Progenitor cell of endocrine pancreas (in vitro differentiated cells): ENCODE measurements around the gene SIDT2. TPM values are rescaled to one million over a fixed set of nuclear protein-coding genes. Genes with fewer than 3 reads are reported as not detected.

Source experiments
- DNase-seq: peaks from one replicate; pipeline ENCODE4 v3.0.0; 2021; ENCODE audit warnings: low spot score; ENCODE audit not compliant: unreplicated experiment
- H3K27ac Mint-ChIP-seq: 2 replicates; pipeline ENCODE4 v1.8.0; 2021; ENCODE audit warnings: mild to moderate bottlenecking, moderate library complexity, mixed read lengths
- H3K27me3 Mint-ChIP-seq: 2 replicates; pipeline ENCODE4 v1.8.0; 2021; ENCODE audit warnings: mixed read lengths
- H3K36me3 Mint-ChIP-seq: 2 replicates; pipeline ENCODE4 v1.8.0; 2022; ENCODE audit warnings: mixed read lengths; ENCODE audit not compliant: insufficient read depth
- H3K4me1 Mint-ChIP-seq: 2 replicates; pipeline ENCODE4 v1.8.0; 2021; ENCODE audit warnings: low read depth, mixed read lengths
- H3K4me3 Mint-ChIP-seq: 2 replicates; pipeline ENCODE4 v1.8.0; 2021; ENCODE audit warnings: low read depth, mild to moderate bottlenecking, moderate library complexity, mixed read lengths
- H3K9me3 Mint-ChIP-seq: 2 replicates; pipeline ENCODE4 v1.8.0; 2021; ENCODE audit warnings: low read depth, mixed read lengths
- CTCF ChIP-seq: fragments of 200-600 bp; sonication (generic); IDR thresholded peaks from one replicate; pipeline ENCODE4 v1.5.0; 2021; ENCODE audit warnings: antibody characterized with exemption, mild to moderate bottlenecking; ENCODE audit not compliant: unreplicated experiment
- total RNA-seq: library from RNA; stranded (reverse); gene quantifications from 2 replicates; pipeline ENCODE4 v1.2.1, GENCODE V29; 2021

SIDT2 gene
- total RNA-seq, 1 donor from 2014 or later: 44.7 TPM

DNA sequence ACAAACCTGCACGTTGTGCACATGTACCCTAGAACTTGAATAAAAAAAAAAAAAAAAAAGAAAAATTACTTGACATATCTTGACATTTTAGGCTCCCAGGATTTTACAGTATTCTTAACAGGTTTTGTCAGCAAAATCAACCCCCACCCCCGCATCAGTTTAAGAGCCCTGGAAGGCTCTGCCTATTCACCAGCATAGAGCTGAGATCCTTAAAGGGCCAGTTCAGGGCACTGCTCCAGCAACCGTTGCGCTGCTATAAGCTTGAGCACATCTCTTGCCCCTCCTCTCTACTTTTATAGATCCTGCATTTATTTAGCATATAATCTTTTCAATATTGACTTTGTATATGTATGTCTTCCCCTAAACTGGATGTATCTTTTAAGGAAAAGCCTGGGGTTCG is 35.2 kb upstream of the SIDT2 start:
- DNase-seq: no peak
- no peak for TF ChIP-seq CTCF
- peaks cover 6% of the 10 kb centered on the region for H3K36me3 Mint-ChIP-seq

GRCh38 chr11:117143871-117144476 is 34.6 kb upstream of the SIDT2 start, which contains the start of gene PAFAH1B2:
Gene PAFAH1B2, plus strand, starts transcription at chr11:117144287. Its CDS starts 8,161 bp downstream, at chr11:117152448.
- H3K9me3 Mint-ChIP-seq: no peaks in the 10 kb centered on the region
- peak within 1 kb of the TSS; percentile 99 for H3K27ac Mint-ChIP-seq
- DNase-seq: peak; percentile 83
- H3K4me3 Mint-ChIP-seq: peak within 1 kb of the TSS; percentile 99
- TF ChIP-seq CTCF: no peak
- peaks cover 6% of the 10 kb centered on the region for H3K36me3 Mint-ChIP-seq
- peaks cover 10% of the 10 kb centered on the region for H3K27me3 Mint-ChIP-seq
- H3K4me1 Mint-ChIP-seq: peaks cover 40% of the 10 kb centered on the region

More for the DNA sequence above, 35.2 kb upstream of the SIDT2 start:
- Mint-ChIP-seq H3K27me3 (peaks cover 10% of the 10 kb centered on the region), H3K4me1 (peaks cover 40% of the 10 kb centered on the region), H3K27ac (peak overlapping the region; percentile 97), H3K4me3 (peak overlapping the region; percentile 99), H3K9me3 (no peaks in the 10 kb centered on the region)

DNA sequence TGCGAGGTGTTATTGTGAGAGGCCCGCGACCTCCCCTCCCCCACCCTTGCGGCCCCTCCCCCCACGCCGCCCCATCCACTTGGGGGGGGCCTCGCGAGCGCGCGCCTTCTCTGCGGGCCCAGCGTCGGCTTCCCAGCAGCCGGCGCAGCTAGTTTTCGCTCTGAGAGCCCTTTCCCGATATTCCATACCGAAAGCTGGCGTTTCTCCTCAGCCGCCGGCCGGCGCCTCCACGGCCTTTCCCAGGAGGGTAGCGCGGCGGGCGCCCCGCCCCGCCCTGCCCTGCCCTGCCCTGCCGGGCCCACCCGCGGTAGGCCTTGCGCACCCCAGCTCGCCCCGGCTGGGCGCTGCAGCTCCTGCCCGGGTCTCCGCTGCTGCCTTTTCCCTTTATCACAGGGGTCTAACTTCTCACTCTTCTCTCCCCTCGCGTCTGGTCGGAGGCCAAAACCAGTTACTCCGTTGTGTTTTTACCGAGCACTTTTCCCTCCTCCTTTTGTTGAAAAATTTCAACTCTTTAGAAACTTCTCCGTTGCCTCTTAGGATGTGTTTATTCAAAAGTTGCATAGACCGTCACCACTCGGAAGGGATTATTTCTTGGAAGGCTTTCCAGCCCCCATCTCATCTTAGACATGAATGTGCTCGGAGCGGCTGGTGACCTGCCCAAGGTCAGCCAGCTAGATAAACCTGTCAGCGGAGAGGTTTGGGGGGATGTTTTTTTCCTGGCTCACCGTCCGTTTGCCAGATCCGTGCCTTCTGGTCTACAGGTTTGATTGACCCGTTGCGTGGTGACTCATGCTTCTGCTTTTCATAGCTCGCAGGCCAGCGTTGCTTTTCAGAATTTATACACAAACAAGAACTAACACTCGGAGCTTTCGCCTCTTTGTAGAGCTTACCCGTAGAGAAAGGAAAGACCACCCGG is 33.8 kb upstream of the SIDT2 start:
- no peaks in the 10 kb centered on the region for H3K9me3 Mint-ChIP-seq
- peaks cover 7% of the 10 kb centered on the region for H3K36me3 Mint-ChIP-seq
- peak overlapping the region; percentile 99 for H3K4me3 Mint-ChIP-seq
- peaks cover 10% of the 10 kb centered on the region for H3K27me3 Mint-ChIP-seq
- H3K4me1 Mint-ChIP-seq: peaks cover 35% of the 10 kb centered on the region
- no peak for DNase-seq
- no peak for TF ChIP-seq CTCF
- H3K27ac Mint-ChIP-seq: peak overlapping the region; percentile 99

GRCh38 chr11:117145393-117145761 is 33.2 kb upstream of the SIDT2 start:
- no peak for TF ChIP-seq CTCF
- Mint-ChIP-seq H3K36me3 (peaks cover 10% of the 10 kb centered on the region), H3K27ac (peak overlapping the region; percentile 99), H3K27me3 (peaks cover 10% of the 10 kb centered on the region), H3K9me3 (no peaks in the 10 kb centered on the region), H3K4me1 (peaks cover 29% of the 10 kb centered on the region), H3K4me3 (peak overlapping the region; percentile 99)
- no peak for DNase-seq

DNA sequence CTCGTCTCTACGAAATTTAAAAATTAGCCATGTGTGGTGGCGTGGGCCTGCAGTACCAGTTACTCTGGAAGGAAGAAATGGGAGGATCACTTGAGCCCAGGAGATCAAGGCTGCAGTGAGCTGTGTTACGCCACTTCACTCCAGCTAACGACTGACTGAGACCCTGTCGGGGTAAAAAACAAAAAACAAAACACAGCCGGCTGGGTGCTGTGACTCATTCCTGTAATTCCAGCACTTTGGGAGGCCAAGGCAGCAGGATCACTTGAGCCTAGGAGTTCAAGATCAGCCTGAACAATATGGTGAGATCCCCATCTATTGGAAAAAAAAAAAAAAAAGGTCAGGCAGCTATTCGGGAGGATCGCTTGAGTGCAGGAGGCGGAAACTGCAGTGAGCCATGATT is 32.0 kb upstream of the SIDT2 start:
- Mint-ChIP-seq H3K9me3 (no peaks in the 10 kb centered on the region), H3K4me3 (peak overlapping the region; percentile 99), H3K27ac (peak overlapping the region; percentile 37), H3K4me1 (peaks cover 28% of the 10 kb centered on the region), H3K27me3 (peaks cover 7% of the 10 kb centered on the region), H3K36me3 (peaks cover 12% of the 10 kb centered on the region)
- no peak for DNase-seq
- TF ChIP-seq CTCF: no peak
